Endothelial cell (in vitro differentiated cells): ENCODE results near the gene B3GLCT. TPM values are rescaled to one million over a fixed set of nuclear protein-coding genes. Genes with fewer than 3 reads are reported as not detected.

Source experiments
- DNase-seq: peaks from one replicate; pipeline ENCODE4 v3.0.0; 2021; ENCODE audit warnings: low spot score
- H3K27ac Mint-ChIP-seq: one replicate; pipeline ENCODE4 v1.8.0; 2021; ENCODE audit warnings: mixed read lengths, inconsistent platforms; ENCODE audit not compliant: unreplicated experiment
- H3K27me3 Mint-ChIP-seq: one replicate; pipeline ENCODE4 v1.8.0; 2021; ENCODE audit warnings: mild to moderate bottlenecking, moderate library complexity, mixed read lengths, inconsistent platforms; ENCODE audit not compliant: unreplicated experiment
- H3K36me3 Mint-ChIP-seq: one replicate; pipeline ENCODE4 v1.8.0; 2021; ENCODE audit warnings: mild to moderate bottlenecking, low read depth, mixed read lengths, inconsistent platforms; ENCODE audit not compliant: unreplicated experiment
- H3K4me1 Mint-ChIP-seq: one replicate; pipeline ENCODE4 v1.8.0; 2021; ENCODE audit warnings: mild to moderate bottlenecking, mixed read lengths, inconsistent platforms; ENCODE audit not compliant: unreplicated experiment
- H3K4me3 Mint-ChIP-seq: one replicate; pipeline ENCODE4 v1.8.0; 2021; ENCODE audit warnings: mild to moderate bottlenecking, mixed read lengths, inconsistent platforms; ENCODE audit not compliant: unreplicated experiment
- H3K9me3 Mint-ChIP-seq: one replicate; pipeline ENCODE4 v1.8.0; 2021; ENCODE audit warnings: mixed read lengths, inconsistent platforms; ENCODE audit not compliant: unreplicated experiment
- total RNA-seq: library from RNA; stranded (reverse); fragmentation: NEBNext Ultra II Directional; extraction: Animal tissue kit (Norgen Biotek cat#: 25700); gene quantifications from one replicate; pipeline ENCODE4 v1.2.1, GENCODE V29; 2021; ENCODE audit not compliant: unreplicated experiment
- TF ChIP-seq, protein P1 (sequence below): fragments of 200-600 bp; sonication (generic); IDR thresholded peaks from one replicate; pipeline ENCODE4 v1.5.0; 2021; ENCODE audit warnings: antibody characterized with exemption; ENCODE audit not compliant: unreplicated experiment

The B3GLCT gene
- total RNA-seq, 1 donor from 2014 or later, result 9.8 TPM

DNA sequence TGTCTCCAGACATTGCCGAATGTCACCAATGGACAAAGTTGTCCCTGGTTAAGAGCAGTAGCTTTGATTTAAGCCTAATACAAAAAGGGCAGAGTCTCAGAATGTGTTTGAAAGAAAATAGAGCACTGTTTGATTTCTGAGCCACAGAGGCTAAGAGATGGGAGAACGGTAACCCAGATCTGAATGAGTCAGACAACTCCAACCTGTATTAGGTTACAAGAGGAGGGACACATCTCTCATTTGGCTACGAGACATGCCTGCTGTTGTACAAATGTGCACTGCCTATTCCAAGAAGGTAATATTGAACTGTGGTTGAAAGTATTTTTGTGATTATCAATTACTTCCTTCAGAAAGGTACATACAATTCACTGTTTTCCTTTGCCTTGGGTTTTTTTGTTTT is 33.2 kb upstream of the B3GLCT start:
- Mint-ChIP-seq H3K9me3 (no peaks in the 10 kb centered on the region), H3K36me3 (no peaks in the 10 kb centered on the region), H3K27me3 (peaks cover 8% of the 10 kb centered on the region), H3K4me3 (no peak overlapping the region), H3K27ac (no peak overlapping the region), H3K4me1 (peaks cover 30% of the 10 kb centered on the region)
- TF ChIP-seq, protein P1, sequence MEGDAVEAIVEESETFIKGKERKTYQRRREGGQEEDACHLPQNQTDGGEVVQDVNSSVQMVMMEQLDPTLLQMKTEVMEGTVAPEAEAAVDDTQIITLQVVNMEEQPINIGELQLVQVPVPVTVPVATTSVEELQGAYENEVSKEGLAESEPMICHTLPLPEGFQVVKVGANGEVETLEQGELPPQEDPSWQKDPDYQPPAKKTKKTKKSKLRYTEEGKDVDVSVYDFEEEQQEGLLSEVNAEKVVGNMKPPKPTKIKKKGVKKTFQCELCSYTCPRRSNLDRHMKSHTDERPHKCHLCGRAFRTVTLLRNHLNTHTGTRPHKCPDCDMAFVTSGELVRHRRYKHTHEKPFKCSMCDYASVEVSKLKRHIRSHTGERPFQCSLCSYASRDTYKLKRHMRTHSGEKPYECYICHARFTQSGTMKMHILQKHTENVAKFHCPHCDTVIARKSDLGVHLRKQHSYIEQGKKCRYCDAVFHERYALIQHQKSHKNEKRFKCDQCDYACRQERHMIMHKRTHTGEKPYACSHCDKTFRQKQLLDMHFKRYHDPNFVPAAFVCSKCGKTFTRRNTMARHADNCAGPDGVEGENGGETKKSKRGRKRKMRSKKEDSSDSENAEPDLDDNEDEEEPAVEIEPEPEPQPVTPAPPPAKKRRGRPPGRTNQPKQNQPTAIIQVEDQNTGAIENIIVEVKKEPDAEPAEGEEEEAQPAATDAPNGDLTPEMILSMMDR, result no peak
- no peak for DNase-seq

DNA sequence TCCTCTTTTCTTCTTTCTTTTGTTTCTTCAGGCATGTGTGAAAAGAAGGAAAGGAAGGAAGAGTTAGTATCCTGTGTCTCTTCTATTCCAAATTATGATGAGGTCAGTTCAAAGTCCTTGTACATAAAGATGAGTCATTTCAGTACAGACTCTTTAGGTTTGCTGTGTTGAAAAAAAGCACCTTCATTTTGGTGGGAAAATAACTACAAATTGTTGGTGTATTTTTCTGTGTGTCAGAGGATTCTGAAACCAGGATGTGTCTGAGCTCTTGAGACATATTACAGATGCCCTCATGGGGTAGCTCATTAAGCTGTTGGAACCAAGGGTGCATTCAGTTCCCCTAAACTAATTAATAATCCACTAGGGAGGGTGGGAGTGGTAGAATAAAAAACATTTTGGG is 32.3 kb upstream of the B3GLCT start:
- no peaks in the 10 kb centered on the region for H3K9me3 Mint-ChIP-seq

GRCh38 chr13:31168166-31168565 is 31.6 kb upstream of the B3GLCT start:
- Mint-ChIP-seq H3K36me3 (no peaks in the 10 kb centered on the region), H3K4me1 (peaks cover 20% of the 10 kb centered on the region), H3K27me3 (peaks cover 4% of the 10 kb centered on the region), H3K9me3 (no peaks in the 10 kb centered on the region), H3K27ac (no peak overlapping the region), H3K4me3 (no peak overlapping the region)
- DNase-seq, result no peak
- TF ChIP-seq, protein P1, result no peak

More for the DNA sequence above, 32.3 kb upstream of the B3GLCT start:
- Mint-ChIP-seq H3K4me1 (peaks cover 26% of the 10 kb centered on the region), H3K4me3 (no peak overlapping the region), H3K27ac (no peak overlapping the region), H3K36me3 (no peaks in the 10 kb centered on the region), H3K27me3 (peaks cover 4% of the 10 kb centered on the region)
- TF ChIP-seq, protein P1, result no peak
- DNase-seq, result no peak

- no peaks in the 10 kb centered on the region for H3K36me3 Mint-ChIP-seq
- H3K9me3 Mint-ChIP-seq, result no peaks in the 10 kb centered on the region
- no peak for DNase-seq
- TF ChIP-seq, protein P1, result no peak
- H3K27ac Mint-ChIP-seq, result no peak overlapping the region
- H3K4me3 Mint-ChIP-seq, result no peak overlapping the region
- H3K4me1 Mint-ChIP-seq, result peaks cover 20% of the 10 kb centered on the region
- H3K27me3 Mint-ChIP-seq, result peaks cover 4% of the 10 kb centered on the region
Measured at GRCh38 chr13:31168736-31169135, 31.0 kb upstream of the B3GLCT start.

DNA sequence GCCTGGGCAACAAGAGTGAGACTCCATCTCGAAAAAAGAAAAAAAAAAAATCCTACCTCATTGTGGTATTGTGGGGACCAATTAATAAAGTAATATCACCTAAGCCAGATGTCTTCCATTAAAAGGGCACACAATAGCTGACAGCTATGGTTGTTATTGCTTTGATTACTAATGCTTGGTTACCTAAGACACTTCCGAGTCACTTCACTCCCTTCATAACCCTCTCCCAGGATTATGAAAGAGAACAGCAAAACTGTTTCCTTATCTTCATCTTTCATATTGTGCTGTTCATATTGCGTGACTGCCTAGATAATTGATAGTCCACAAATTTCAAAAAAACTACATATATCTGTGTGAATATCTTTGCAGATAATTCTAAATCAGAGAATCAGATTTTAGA is 27.8 kb upstream of the B3GLCT start:
- no peak for DNase-seq

More for the DNA sequence above, 27.8 kb upstream of the B3GLCT start:
- Mint-ChIP-seq H3K27me3 (peaks cover 4% of the 10 kb centered on the region), H3K9me3 (no peaks in the 10 kb centered on the region), H3K4me3 (no peak overlapping the region), H3K4me1 (peaks cover 20% of the 10 kb centered on the region), H3K27ac (no peak overlapping the region), H3K36me3 (no peaks in the 10 kb centered on the region)
- TF ChIP-seq, protein P1, result no peak
